Heart left ventricle (tissue), 16 donors: Measurements from ENCODE around the gene PLET1. TPM values are rescaled to one million over a fixed set of nuclear protein-coding genes. Genes with fewer than 3 reads are reported as not detected.

Source experiments
- ATAC-seq, 4 donors: fragments of 200-7000 bp; cut with Tn5 transposase; one replicate each; pipeline ENCODE4 v1.9.1; 2020 to 2022; ENCODE audit warnings: moderate library complexity in 4 of 4, mild to moderate bottlenecking in 3 of 4, moderate number of reproducible peaks in 1 of 4
- DNase-seq, 5 donors: peaks; one replicate each; pipeline ENCODE4 v3.0.0-alpha.2; 2020
- H3K27ac ChIP-seq, 12 donors: fragments of 200-600 bp; sonication (generic) in 4 of 12; one replicate each; pipeline versions ENCODE4 v1.5.0 to v1.8.0; 2016 to 2022; ENCODE audit warnings: mild to moderate bottlenecking in 2 of 12
- H3K27me3 ChIP-seq, 9 donors: fragments of 200-600 bp; sonication (generic) in 2 of 9; one replicate each; pipeline versions ENCODE4 v1.5.1 to v1.8.0; 2016 to 2022; ENCODE audit warnings: mild to moderate bottlenecking in 3 of 9
- H3K36me3 ChIP-seq, 9 donors: fragments of 200-600 bp; sonication (generic) in 2 of 9; one replicate each; pipeline versions ENCODE4 v1.5.0 to v1.8.0; 2018 to 2022; ENCODE audit warnings: mild to moderate bottlenecking in 2 of 9
- H3K4me1 ChIP-seq, 12 donors: fragments of 200-600 bp; sonication (generic) in 4 of 12; one replicate each; pipeline versions ENCODE4 v1.5.0 to v1.8.0; 2016 to 2022; ENCODE audit warnings: mild to moderate bottlenecking in 3 of 12
- H3K4me3 ChIP-seq, 12 donors: fragments of 200-600 bp; sonication (generic) in 4 of 12; one replicate each; pipeline versions ENCODE4 v1.5.0 to v1.8.0; 2017 to 2022; ENCODE audit warnings: mild to moderate bottlenecking in 9 of 12, moderate library complexity in 4 of 12
- H3K9me3 ChIP-seq, 12 donors: fragments of 200-600 bp; sonication (generic) in 4 of 12; one replicate each; pipeline versions ENCODE4 v1.5.0 to v1.8.0; 2016 to 2022; ENCODE audit warnings: mild to moderate bottlenecking in 1 of 12
- CTCF ChIP-seq, 12 donors: fragments of 200-600 bp; sonication (generic) in 4 of 12; IDR thresholded peaks; one replicate each; pipeline versions ENCODE4 v1.5.0 to v1.8.0; 2018 to 2022; ENCODE audit warnings: antibody characterized with exemption in 12 of 12, mild to moderate bottlenecking in 5 of 12
- POLR2A ChIP-seq, 2 donors: fragments of 450-650 bp; IDR thresholded peaks; one replicate each; pipeline ENCODE4 v1.6.1; 2017; ENCODE audit warnings: antibody characterized with exemption in 2 of 2, mild to moderate bottlenecking in 2 of 2, moderate library complexity in 2 of 2
- WGBS, 4 donors: extraction: QIAGEN DNeasy Blood & Tissue Kit in 2 of 4; methylation state at CpG; one replicate each; pipeline versions ENCODE4 v1.1.5 to v1.1.7; 2013 to 2018; 5-methylcytosine and 5-hydroxymethylcytosine counted together
- intact Hi-C, 10 donors: fragments of 100-400 bp; cut with DNase I; formaldehyde crosslinking; loops; one replicate each; pipeline versions ENCODE4 v1.11.1 to v1.14.2; 2022
- polyA plus RNA-seq, 2 donors: library from polyadenylated mRNA; stranded (reverse); fragments of 200-250 nt; gene quantifications; one replicate each; pipeline ENCODE4 v1.2.3, GENCODE V29; 2013
- total RNA-seq, 9 donors: library from RNA; depleted of rRNA in 2 of 9; stranded (reverse); fragments of >200 nt in 2 of 9; fragmentation: NEBNext Ultra II Directional in 3 of 9; extraction: Animal tissue kit (Norgen Biotek cat#: 25700) in 3 of 9; gene quantifications; one replicate each; pipeline versions ENCODE4 v1.1.0 to v1.2.4, GENCODE V29; 2016 to 2023
- donor health status: ischemic (EF 13 %, LVEDD 7.1; RV severe dilation, severe dysfunction).
- donor health status: healthy with polysubstance abuse.
- donor health status: DM: no; HTN: yes; CAD: no.
- donor health status: DM: no; HTN: no; CAD: no.
- donor health status: ischemic (EF 25% LVEDD 6.9; RV normal size, moderate dysfunction).
- donor health status: ischemic (EF 25% LVEDD 5.7; RV mildly dilated, moderate dysfunction).
- donor health status: healthy.
- donor health status: DM: yes; HTN: yes; CAD: no.
- donor health status: ischemic (EF 35%, LVEDD 5.7; RV mildly dilated, moderate dysfunction).
- donor health status: nonischemic (EF 11% LVEDD 7.7; RV severe dilation, severe dysfunction).
- donor health status: DM: yes; HTN: yes; CAD: no.
- donor health status: PGD.
- donor health status: ischemic (EF 29% LVEDD 5.4; RV normal size, mild dysfunction).
- donor health status: nonischemic (EF 23%, LVEDD 6.1; RV moderate dilation, normal function).

Gene PLET1
- total and polyA plus RNA-seq, 11 donors: not detected

GRCh38 chr11:112268406-112268805 lies 7.7 kb upstream of the PLET1 start:
- Histone ChIP-seq H3K4me3 (no peak overlapping the region), H3K9me3 (no peaks in the 10 kb centered on the region), H3K27me3 (no peaks in the 10 kb centered on the region), H3K4me1 (peaks cover 0 to 25% (median 0%) of the 10 kb centered on the region in 12 donors), H3K27ac (no peak overlapping the region), H3K36me3 (no peaks in the 10 kb centered on the region)
- TF ChIP-seq CTCF (IDR thresholded peaks at IDR 0.05): no peak
- TF ChIP-seq POLR2A (IDR thresholded peaks at IDR 0.05): no peak
- no peak for ATAC-seq
- 77 to 95% (median 79%) methylated on average over 5 of the region's 5 CpGs for WGBS, 4 donors
- intact Hi-C loops: no loop called here
- no peak for DNase-seq

- ATAC-seq: no peak
- Histone ChIP-seq H3K9me3 (no peaks in the 10 kb centered on the region), H3K27me3 (no peaks in the 10 kb centered on the region), H3K36me3 (no peaks in the 10 kb centered on the region), H3K4me1 (peaks cover 0 to 25% (median 0%) of the 10 kb centered on the region in 12 donors), H3K4me3 (no peak overlapping the region), H3K27ac (no peak overlapping the region)
- intact Hi-C loops: no loop called here
- TF ChIP-seq CTCF (IDR thresholded peaks at IDR 0.05): no peak
- no peak for TF ChIP-seq POLR2A (IDR thresholded peaks at IDR 0.05)
- 24 to 37% (median 34%) methylated on average over 5 of the region's 5 CpGs for WGBS, 4 donors
- DNase-seq: no peak
Observed at GRCh38 chr11:112267188-112267591, 6.5 kb upstream of the PLET1 start.

DNA sequence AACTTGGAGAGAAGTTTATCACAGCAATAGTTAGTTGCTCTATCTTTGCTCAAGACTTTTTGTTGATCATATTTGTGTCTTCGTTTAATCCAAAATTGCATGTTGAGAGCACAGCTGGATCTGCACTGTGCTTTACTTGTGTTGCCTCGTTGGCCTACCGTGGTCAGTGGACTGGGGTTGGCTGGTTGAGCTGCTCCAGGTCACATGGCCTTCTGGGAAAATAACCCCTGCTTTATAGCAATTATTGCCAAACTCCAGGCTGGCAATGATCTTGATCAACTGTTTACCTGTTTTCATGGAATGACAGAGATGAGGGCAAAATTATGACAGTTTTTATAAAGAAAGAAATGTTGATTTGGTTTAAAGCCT lies 5.7 kb upstream of the PLET1 start:
- DNase-seq (no peak), ATAC-seq (peak in 1 of 4 donors; percentile 45)
- Histone ChIP-seq H3K4me3 (no peak overlapping the region), H3K4me1 (peaks cover 0 to 25% (median 0%) of the 10 kb centered on the region in 12 donors), H3K36me3 (no peaks in the 10 kb centered on the region), H3K27ac (peak overlapping the region in 2 of 12 donors; percentile 11 to 37), H3K27me3 (no peaks in the 10 kb centered on the region), H3K9me3 (no peaks in the 10 kb centered on the region)
- intact Hi-C loops: no loop called here
- TF ChIP-seq CTCF (IDR thresholded peaks at IDR 0.05) (no peak), POLR2A (IDR thresholded peaks at IDR 0.05) (no peak)
- WGBS, 4 donors: 69 to 83% (median 71%) methylated on average over 3 of the region's 3 CpGs

- no peak for TF ChIP-seq POLR2A (IDR thresholded peaks at IDR 0.05)
- TF ChIP-seq CTCF (IDR thresholded peaks at IDR 0.05): no peak
- H3K9me3 ChIP-seq: no peaks in the 10 kb centered on the region
- intact Hi-C loops: no loop called here
- H3K27me3 ChIP-seq: no peaks in the 10 kb centered on the region
- no peaks in the 10 kb centered on the region for H3K36me3 ChIP-seq
- no peak overlapping the region for H3K4me3 ChIP-seq
- 56 to 78% (median 58%) methylated on average over 11 of the region's 11 CpGs for WGBS, 4 donors
- peak overlapping the region in 3 of 12 donors; percentile 11 to 37 (median 23) for H3K27ac ChIP-seq
- H3K4me1 ChIP-seq: peaks cover 0 to 25% (median 0%) of the 10 kb centered on the region in 12 donors
- ATAC-seq (peak; percentile 42 to 71 (median 56)), DNase-seq (peak in 2 of 5 donors; percentile 25 to 40)
Observed at GRCh38 chr11:112265659-112266409, 5.2 kb upstream of the PLET1 start.
